DND-41 (cell line): ENCODE data around the gene SMG9.

Experiments used
- EZH2 ChIP-seq: IDR thresholded peaks from 3 replicates; pipeline ENCODE4 v1.6.1; 2012; ENCODE audit warnings: borderline replicate concordance, low read depth, mild to moderate bottlenecking, moderate library complexity, low read length, inconsistent platforms; ENCODE audit not compliant: severe bottlenecking
- TF ChIP-seq, protein P1 (sequence below): IDR thresholded peaks from 2 replicates; pipeline ENCODE4 v1.5.1; 2012; ENCODE audit warnings: borderline replicate concordance, low read length, moderate library complexity, mild to moderate bottlenecking; ENCODE audit not compliant: poor library complexity, severe bottlenecking; ENCODE audit errors: extremely low read depth

DNA sequence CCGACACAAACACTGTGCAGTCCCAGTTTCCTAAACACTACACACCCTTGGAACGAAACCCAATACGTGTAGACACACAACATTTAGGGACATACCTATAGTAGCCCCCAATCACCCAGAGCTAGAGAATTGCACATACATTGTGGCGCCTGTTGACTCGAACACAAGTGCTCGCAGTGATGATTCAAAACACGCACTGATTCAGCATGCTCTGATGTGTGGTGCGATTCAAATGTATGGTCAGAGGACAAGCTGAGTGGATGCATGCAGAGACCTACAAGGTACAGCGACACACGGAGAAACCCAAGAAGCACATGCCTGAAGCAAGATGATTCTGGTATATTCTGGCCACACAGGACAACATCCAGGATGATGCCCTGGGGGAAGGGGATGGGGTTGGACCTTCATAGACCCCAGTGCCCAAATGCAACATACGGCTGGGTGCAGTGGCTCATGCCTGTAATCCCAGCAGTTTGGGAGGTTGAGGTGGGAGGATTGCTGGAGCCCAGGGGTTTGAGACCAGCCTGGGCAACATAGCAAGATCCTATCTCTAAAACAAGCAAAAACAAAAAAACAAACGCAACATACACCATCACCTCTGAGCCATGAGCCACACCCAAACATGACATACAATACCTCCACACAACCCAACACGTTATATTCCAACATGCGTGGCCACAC is 27.0 kb upstream of the SMG9 start:
- TF ChIP-seq, protein P1, sequence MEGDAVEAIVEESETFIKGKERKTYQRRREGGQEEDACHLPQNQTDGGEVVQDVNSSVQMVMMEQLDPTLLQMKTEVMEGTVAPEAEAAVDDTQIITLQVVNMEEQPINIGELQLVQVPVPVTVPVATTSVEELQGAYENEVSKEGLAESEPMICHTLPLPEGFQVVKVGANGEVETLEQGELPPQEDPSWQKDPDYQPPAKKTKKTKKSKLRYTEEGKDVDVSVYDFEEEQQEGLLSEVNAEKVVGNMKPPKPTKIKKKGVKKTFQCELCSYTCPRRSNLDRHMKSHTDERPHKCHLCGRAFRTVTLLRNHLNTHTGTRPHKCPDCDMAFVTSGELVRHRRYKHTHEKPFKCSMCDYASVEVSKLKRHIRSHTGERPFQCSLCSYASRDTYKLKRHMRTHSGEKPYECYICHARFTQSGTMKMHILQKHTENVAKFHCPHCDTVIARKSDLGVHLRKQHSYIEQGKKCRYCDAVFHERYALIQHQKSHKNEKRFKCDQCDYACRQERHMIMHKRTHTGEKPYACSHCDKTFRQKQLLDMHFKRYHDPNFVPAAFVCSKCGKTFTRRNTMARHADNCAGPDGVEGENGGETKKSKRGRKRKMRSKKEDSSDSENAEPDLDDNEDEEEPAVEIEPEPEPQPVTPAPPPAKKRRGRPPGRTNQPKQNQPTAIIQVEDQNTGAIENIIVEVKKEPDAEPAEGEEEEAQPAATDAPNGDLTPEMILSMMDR: no peak
- no peak for TF ChIP-seq EZH2
